ENCODE results near the gene HOXB1.

The HOXB1 gene

DNA sequence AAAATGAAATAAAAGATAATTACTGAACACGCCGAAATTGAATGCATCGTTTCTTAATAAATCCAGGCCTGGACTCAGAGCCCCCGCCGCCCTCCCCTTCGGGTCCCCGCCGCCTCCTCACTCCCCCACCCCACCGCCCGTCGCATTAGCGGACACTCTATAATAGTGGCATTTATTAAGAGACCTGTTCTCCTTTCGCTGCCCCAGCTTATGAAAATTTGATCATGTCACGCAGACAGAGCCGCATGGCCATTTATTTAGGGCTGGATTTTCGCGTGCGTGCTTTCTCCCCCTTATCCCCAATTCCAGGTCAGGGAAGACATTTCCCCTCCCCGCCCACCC lies 20.4 kb upstream of the HOXB1 start:
- Histone ChIP-seq H3K27ac (ENCODE audit: low read depth, low read length) (no peak overlapping the region), H3K4me1 (ENCODE audit: insufficient read depth, low read length) (peaks cover 45% of the 10 kb centered on the region), H3K9ac (ENCODE audit: low read depth, low read length) (no peak overlapping the region), H3K27me3 (ENCODE audit: insufficient read depth, low read length) (peaks cover 100% of the 10 kb centered on the region), H3K9me3 (ENCODE audit: insufficient read depth, low read depth, low read length) (no peaks in the 10 kb centered on the region), H3K4me3 (ENCODE audit: low read length) (no peak overlapping the region), H3K36me3 (ENCODE audit: insufficient read depth, low read length) (no peaks in the 10 kb centered on the region)
- 4% methylated on average over 18 of the region's 19 CpGs for WGBS

DNA sequence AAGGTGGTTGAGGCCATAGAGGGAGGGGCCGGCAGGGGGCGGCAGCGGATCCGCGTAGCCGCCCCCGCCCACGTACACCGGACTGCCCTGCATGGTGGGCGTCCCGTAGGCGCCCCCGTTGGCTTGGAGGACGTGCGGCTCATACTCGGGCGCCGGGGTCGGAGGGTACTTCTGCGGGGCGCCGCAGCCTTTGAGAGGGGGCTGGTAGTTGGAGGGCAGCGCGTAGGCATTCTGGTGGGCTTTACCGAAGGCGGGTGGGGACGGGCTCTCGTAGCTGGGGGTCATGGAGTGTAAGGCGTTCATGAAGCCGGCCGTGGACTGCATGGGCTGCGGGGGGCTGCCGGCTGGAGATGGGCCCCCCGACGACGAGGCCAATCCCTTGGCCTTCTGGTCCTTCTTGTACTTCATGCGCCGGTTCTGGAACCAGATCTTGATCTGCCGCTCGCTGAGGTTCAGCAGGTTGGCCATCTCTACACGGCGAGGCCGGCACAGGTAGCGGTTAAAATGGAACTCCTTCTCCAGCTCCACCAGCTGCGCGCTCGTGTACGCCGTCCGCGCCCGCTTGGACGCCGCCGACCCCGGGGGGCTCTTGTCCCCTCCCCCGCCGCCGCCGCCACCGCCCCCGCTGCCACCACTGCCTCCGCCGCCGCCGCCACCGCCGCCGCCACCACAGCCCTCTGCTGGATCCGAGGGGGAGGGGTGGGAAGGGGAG lies 19.8 kb upstream of the HOXB1 start:
- H3K4me3 ChIP-seq (ENCODE audit: low read length), result peak overlapping the region; percentile 12; the same call in 1 of the 2 replicates
- H3K27me3 ChIP-seq (ENCODE audit: insufficient read depth, low read length), result peaks cover 100% of the 10 kb centered on the region

DNA sequence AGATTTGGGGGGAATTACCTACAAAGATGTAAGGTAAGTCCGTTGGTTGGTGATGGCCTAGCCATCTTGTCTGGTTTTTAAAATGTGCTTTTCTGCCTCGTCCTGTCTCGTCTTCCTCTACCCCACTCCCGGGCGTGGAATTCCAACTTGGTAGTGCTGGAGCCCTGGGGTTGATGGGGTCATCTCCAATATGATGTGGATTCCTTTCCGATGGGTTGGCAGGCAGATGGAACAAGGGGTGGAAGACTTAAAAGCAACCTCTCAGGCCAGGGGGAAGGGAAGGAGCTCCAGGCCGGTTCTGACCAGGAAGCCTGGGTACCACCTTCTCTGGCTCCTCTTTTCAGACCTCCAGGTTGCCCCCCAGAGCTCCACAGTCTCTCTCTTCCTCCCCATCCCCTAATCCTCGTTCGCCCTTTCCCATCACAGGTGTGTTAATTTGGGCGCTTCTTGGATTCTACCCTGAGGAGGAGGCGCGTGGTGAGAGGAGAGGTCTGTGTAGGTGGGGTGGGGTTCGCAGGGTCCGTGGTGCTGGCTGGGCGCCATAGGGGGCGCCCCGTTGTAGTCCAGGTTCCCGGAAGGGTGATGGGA lies 19.2 kb upstream of the HOXB1 start:
- Histone ChIP-seq H3K4me1 (ENCODE audit: insufficient read depth, low read length) (peaks cover 53% of the 10 kb centered on the region), H3K27me3 (ENCODE audit: insufficient read depth, low read length) (peaks cover 100% of the 10 kb centered on the region), H3K4me3 (ENCODE audit: low read length) (no peak overlapping the region)

More for the DNA sequence above, 19.8 kb upstream of the HOXB1 start:
- peaks cover 51% of the 10 kb centered on the region for H3K4me1 ChIP-seq (ENCODE audit: insufficient read depth, low read length)
- 3% methylated on average over 70 of the region's 70 CpGs for WGBS
- H3K9ac ChIP-seq (ENCODE audit: low read depth, low read length), result no peak overlapping the region
- H3K9me3 ChIP-seq (ENCODE audit: insufficient read depth, low read depth, low read length), result no peaks in the 10 kb centered on the region
- H3K27ac ChIP-seq (ENCODE audit: low read depth, low read length), result no peak overlapping the region
- no peaks in the 10 kb centered on the region for H3K36me3 ChIP-seq (ENCODE audit: insufficient read depth, low read length)

DNA sequence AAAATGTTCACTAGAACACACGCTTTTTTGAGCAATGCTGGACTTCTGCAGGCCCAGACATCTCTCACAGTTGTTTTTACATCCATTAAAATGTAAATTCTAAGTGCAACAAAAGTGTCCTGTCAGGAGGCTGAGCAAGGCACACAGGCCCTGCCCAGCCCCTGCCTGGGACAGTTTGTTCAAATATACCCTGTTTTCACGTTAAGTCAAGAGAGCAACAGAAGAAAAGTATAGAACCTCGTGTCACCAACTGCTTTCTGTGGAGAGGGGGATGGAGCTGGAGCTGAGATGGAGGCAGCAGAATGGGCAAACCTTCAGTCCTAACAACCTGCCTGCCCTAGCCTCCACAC lies 18.4 kb upstream of the HOXB1 start:
- no peak overlapping the region for H3K27ac ChIP-seq (ENCODE audit: low read depth, low read length)

More for the DNA sequence above, 19.2 kb upstream of the HOXB1 start:
- Histone ChIP-seq H3K36me3 (ENCODE audit: insufficient read depth, low read length) (no peaks in the 10 kb centered on the region), H3K9me3 (ENCODE audit: insufficient read depth, low read depth, low read length) (no peaks in the 10 kb centered on the region), H3K9ac (ENCODE audit: low read depth, low read length) (no peak overlapping the region), H3K27ac (ENCODE audit: low read depth, low read length) (no peak overlapping the region)
- 24% methylated on average over 18 of the region's 18 CpGs for WGBS

DNA sequence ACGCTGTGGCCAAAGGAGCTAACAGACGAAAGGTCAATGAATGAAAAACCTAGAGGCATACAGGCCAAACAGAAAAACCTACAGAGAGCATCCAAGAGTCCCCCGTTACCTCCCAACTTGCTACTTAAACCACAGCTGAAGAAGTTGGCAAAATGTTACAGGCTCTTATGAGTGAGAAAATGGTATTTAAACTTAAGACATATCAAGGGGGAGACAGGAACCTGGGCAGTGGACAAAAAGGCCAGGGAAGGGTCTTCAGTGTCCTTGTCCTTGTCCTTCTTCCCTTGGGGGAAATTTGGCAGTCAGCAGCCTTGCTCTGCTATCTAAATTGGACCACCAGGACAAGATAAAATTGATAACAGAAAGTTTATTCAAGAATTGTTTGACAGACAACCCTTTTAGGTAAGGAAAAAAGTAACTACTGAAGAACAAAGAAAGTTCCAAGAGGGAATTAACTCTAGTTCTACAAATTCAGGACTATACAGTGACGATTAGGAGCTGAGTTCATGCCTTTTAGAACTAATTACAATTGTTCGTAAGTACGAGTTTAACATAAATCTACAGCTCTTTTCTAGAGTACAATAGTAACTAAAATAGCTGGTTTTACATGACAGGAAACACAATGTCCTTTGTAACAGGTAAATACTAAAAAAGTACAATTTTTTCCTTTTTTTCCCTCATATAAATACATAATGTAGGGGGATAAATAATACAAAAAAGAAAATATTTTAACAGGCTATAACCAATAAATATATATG lies 17.9 kb upstream of the HOXB1 start:
- peaks cover 58% of the 10 kb centered on the region for H3K4me1 ChIP-seq (ENCODE audit: insufficient read depth, low read length)
- no peaks in the 10 kb centered on the region for H3K9me3 ChIP-seq (ENCODE audit: insufficient read depth, low read depth, low read length)
- H3K4me3 ChIP-seq (ENCODE audit: low read length), result peak overlapping the region; percentile 24
- H3K9ac ChIP-seq (ENCODE audit: low read depth, low read length), result no peak overlapping the region
- no peak overlapping the region; the same call in 1 of the 2 replicates for H3K27ac ChIP-seq (ENCODE audit: low read depth, low read length)
- 19% methylated on average over 4 of the region's 6 CpGs for WGBS
- peaks cover 100% of the 10 kb centered on the region for H3K27me3 ChIP-seq (ENCODE audit: insufficient read depth, low read length)
- H3K36me3 ChIP-seq (ENCODE audit: insufficient read depth, low read length), result no peaks in the 10 kb centered on the region

More for the DNA sequence above, 18.4 kb upstream of the HOXB1 start:
- Histone ChIP-seq H3K27me3 (ENCODE audit: insufficient read depth, low read length) (peaks cover 100% of the 10 kb centered on the region), H3K36me3 (ENCODE audit: insufficient read depth, low read length) (no peaks in the 10 kb centered on the region), H3K9me3 (ENCODE audit: insufficient read depth, low read depth, low read length) (no peaks in the 10 kb centered on the region), H3K4me1 (ENCODE audit: insufficient read depth, low read length) (peaks cover 54% of the 10 kb centered on the region), H3K9ac (ENCODE audit: low read depth, low read length) (no peak overlapping the region), H3K4me3 (ENCODE audit: low read length) (no peak overlapping the region)
- WGBS, result 11% methylated on average over 3 of the region's 3 CpGs

DNA sequence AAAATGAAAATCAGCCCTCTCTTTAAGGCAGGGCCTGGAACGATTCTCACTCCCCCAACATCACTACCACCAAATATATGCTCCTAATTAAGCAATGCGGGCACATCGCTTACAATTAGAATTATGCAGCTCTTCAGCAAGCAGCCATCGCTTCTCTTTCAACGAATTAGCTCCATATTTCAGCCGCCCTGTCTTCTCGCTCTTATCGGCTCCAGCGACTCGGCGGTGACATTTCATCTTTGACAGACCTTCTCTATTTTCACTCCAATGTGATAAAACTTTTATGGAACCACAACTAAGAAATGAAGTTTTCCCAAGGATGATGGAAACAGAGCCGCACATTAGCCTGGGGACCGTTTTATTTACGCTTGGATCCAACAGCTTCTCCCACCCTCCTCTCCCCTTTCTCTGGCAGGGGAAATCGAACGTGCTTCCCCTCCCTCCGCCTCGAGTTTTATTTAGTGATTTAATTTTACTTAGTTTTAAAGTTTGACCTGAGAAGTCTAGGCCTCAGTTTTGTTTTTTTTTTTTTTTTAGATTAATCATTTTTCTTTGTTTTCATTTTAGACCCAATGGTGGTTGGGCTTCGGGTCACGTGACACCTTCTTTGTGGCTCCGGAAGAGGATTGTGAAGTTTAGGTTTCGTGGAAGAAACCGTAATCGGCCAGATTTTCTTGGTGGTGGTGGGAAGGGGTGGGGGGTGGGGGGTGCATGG lies 17.2 kb upstream of the HOXB1 start:
- H3K27me3 ChIP-seq (ENCODE audit: insufficient read depth, low read length), result peaks cover 100% of the 10 kb centered on the region
- H3K9ac ChIP-seq (ENCODE audit: low read depth, low read length), result no peak overlapping the region
- peak overlapping the region; percentile 8; the same call in 1 of the 2 replicates for H3K4me3 ChIP-seq (ENCODE audit: low read length)
- H3K9me3 ChIP-seq (ENCODE audit: insufficient read depth, low read depth, low read length), result no peaks in the 10 kb centered on the region
- H3K36me3 ChIP-seq (ENCODE audit: insufficient read depth, low read length), result no peaks in the 10 kb centered on the region
- no peak overlapping the region for H3K27ac ChIP-seq (ENCODE audit: low read depth, low read length)
- peaks cover 58% of the 10 kb centered on the region for H3K4me1 ChIP-seq (ENCODE audit: insufficient read depth, low read length)
- 49% methylated on average over 20 of the region's 24 CpGs for WGBS

DNA sequence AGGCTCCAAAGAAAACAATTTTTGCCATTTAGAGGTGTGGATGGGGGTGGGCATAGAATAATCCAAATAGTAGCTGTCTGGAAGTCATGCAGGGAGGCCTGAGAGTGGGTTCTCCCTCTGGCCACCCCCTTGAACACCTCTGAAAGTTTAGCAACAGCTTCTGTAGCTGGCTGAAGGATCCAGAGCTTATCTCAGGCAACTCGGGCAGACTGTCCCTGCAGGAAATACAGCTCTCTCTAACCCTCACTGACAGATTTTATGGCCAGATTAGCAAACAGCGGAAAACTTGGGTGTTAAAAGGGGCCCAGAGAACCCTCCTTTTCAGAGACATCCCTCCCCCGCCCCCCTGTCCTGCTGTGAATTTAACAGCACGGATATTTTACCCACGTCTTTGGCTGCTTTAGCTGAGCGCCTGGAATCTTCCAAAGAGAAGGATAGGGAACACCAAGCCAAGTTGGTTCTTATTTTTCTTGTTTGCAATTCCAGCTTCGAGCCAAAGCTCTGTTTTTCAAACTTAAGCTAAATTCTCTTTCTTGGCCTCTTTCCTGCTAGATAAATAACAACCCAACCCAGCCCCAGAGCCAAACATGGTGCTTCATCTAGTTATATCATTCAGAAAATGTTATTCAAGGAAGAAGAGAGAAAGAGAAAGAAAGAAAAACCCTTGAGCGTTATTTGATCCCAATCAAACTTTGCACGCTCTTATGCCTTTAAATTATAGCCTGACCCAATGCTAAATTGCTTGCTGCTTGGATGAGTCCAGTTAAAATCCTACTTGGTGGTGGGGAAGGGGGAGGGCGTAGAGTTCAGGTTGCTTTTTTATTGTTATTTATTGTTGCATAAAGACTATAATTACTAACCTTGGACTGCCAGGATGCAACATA lies 16.4 kb upstream of the HOXB1 start:
- Histone ChIP-seq H3K9me3 (ENCODE audit: insufficient read depth, low read depth, low read length) (no peaks in the 10 kb centered on the region), H3K27ac (ENCODE audit: low read depth, low read length) (peak overlapping the region; percentile 50; the same call in 1 of the 2 replicates), H3K36me3 (ENCODE audit: insufficient read depth, low read length) (no peaks in the 10 kb centered on the region), H3K27me3 (ENCODE audit: insufficient read depth, low read length) (peaks cover 100% of the 10 kb centered on the region), H3K9ac (ENCODE audit: low read depth, low read length) (no peak overlapping the region), H3K4me1 (ENCODE audit: insufficient read depth, low read length) (peaks cover 62% of the 10 kb centered on the region), H3K4me3 (ENCODE audit: low read length) (peak overlapping the region; percentile 29)
- WGBS, result 25% methylated on average over 9 of the region's 10 CpGs

DNA sequence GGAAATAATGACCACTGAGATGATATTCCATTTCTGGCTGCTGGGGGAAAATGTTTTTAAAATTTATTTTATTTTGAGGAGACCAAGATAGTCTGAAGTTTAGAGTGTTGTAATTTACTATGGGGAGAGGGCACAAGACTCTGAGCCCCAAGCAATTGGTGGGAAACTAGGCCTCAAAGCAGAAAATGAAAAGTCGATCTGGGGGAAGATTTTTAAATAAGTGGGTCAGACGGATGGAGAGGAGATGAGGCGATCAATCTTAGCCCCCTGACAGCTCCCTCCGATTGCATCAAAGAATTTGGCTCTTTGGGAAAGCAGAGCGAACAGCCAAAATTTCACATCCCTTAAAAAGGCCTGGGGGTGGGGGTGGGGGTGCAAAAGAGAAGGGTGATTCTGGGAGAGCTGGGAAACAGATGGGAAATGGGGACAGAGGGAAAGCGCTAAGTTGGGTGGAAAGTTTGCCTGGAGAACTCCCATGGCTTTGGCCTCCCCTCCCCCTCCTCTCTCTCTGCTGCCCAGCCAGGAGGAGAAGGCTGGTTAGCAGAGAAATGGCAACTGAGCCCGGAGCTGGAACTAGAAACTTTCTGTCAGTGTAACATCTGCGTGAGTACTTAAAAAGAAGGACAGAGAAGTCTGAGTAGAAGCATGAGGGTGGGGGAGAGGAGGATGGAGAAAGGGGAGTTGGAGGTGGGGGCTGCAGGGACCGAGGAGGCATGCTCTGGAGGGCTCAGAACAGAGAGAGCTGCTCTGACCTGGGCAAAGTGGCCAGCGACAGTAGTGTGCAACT lies 15.5 kb upstream of the HOXB1 start:
- Histone ChIP-seq H3K9ac (ENCODE audit: low read depth, low read length) (no peak overlapping the region), H3K27me3 (ENCODE audit: insufficient read depth, low read length) (peaks cover 100% of the 10 kb centered on the region), H3K4me1 (ENCODE audit: insufficient read depth, low read length) (peaks cover 62% of the 10 kb centered on the region), H3K36me3 (ENCODE audit: insufficient read depth, low read length) (no peaks in the 10 kb centered on the region), H3K27ac (ENCODE audit: low read depth, low read length) (peak overlapping the region; percentile 50; the same call in 1 of the 2 replicates), H3K9me3 (ENCODE audit: insufficient read depth, low read depth, low read length) (no peaks in the 10 kb centered on the region), H3K4me3 (ENCODE audit: low read length) (peak overlapping the region; percentile 29)
- 13% methylated on average over 9 of the region's 10 CpGs for WGBS

DNA sequence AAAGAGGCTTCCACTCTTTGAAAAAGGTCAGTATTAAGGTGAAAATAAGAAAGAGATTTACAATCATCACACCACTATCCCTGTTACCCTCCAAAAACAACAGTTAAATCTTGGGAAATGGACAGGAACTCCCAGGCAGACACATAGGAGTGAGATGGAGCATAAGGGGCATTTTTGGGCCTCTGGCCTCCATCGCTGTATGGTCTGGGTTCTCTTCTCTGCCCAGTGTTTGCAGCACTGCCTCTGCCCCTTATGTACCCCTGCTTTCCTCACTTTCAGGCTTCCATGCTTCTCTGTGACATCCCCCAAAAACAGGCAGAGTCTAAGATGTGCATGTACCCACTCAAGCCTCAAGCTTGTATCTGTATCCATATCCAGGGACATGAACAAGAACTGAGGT lies 14.7 kb upstream of the HOXB1 start:
- Histone ChIP-seq H3K9me3 (ENCODE audit: insufficient read depth, low read depth, low read length) (no peaks in the 10 kb centered on the region), H3K4me1 (ENCODE audit: insufficient read depth, low read length) (peaks cover 65% of the 10 kb centered on the region), H3K27ac (ENCODE audit: low read depth, low read length) (no peak overlapping the region; the same call in 1 of the 2 replicates), H3K36me3 (ENCODE audit: insufficient read depth, low read length) (no peaks in the 10 kb centered on the region), H3K4me3 (ENCODE audit: low read length) (no peak overlapping the region), H3K27me3 (ENCODE audit: insufficient read depth, low read length) (peaks cover 100% of the 10 kb centered on the region), H3K9ac (ENCODE audit: low read depth, low read length) (no peak overlapping the region)
- 86% methylated on average over 1 of the region's 1 CpG for WGBS

DNA sequence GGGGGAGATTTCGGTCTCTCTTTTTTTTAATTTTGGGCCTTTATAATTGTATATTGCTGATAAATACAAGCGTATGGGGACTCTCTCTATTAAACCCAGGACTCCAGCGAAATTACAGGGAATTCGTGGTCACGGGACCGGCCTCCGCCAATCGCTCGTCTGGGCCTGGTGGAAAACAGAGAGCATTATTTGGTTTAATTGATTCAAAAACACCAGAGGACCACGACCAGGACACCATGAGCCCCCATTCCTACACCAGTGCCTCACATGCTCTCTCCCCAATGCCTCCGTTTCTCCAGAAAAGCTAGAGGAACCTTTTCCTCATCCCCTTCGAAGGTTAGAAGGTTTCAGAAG lies 14.2 kb upstream of the HOXB1 start, which contains the start of gene HOXB2:
TSS of gene HOXB2 (minus strand) at position 88 of the 354 bp plus-strand sequence. CDS start 198 bp downstream, outside the sequence.
- Histone ChIP-seq H3K9ac (ENCODE audit: low read depth, low read length) (peak within 1 kb of the TSS; percentile 43; the same call in 1 of the 2 replicates), H3K4me3 (ENCODE audit: low read length) (peak within 1 kb of the TSS; percentile 53), H3K27ac (ENCODE audit: low read depth, low read length) (no peak within 1 kb of the TSS; the same call in 1 of the 2 replicates), H3K4me1 (ENCODE audit: insufficient read depth, low read length) (peaks cover 63% of the 10 kb centered on the region), H3K27me3 (ENCODE audit: insufficient read depth, low read length) (peaks cover 100% of the 10 kb centered on the region), H3K9me3 (ENCODE audit: insufficient read depth, low read depth, low read length) (no peaks in the 10 kb centered on the region), H3K36me3 (ENCODE audit: insufficient read depth, low read length) (no peaks in the 10 kb centered on the region)
- 14% methylated on average over 11 of the region's 12 CpGs for WGBS
